CD4-positive, alpha-beta T cell treated with Interleukin-12 subunit alpha and Interleukin-12 subunit beta, for 1 hour (primary cell): ENCODE data around the gene CFLAR.
"Not testable (repeated sequence)": the region's sequence is repeated elsewhere in the genome, so short reads cannot be mapped to it uniquely, and the experiment has no call there.

Experiments
- DNase-seq: peaks from one replicate; pipeline ENCODE4 v3.0.0-alpha.2; 2020

CFLAR gene

DNA sequence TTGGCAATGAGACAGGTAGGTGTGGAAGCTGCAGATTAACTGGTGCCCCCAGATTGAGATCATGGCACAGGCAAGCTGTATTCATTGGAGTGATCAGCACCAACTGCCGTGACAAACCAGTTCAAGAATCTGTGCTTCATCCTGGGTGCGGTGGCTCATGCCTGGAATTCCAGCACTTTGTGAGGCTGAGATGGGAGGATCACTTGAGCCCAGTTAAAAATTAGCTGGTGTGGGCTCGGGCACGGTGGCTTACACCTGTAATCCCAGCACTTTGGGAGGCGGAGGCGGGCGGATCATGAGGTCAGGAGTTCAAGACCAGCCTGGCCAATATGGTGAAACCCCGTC, 33.8 kb downstream of the CFLAR start:
- not testable (repeated sequence) for DNase-seq

- DNase-seq = no peak
Measured at GRCh38 chr2:201150454-201151020, 34.6 kb downstream of the CFLAR start.

- peak; percentile 29 for DNase-seq
Measured at GRCh38 chr2:201151127-201151981, 35.4 kb downstream of the CFLAR start.

GRCh38 chr2:201152517-201152916, 36.6 kb downstream of the CFLAR start:
- no peak for DNase-seq

DNA sequence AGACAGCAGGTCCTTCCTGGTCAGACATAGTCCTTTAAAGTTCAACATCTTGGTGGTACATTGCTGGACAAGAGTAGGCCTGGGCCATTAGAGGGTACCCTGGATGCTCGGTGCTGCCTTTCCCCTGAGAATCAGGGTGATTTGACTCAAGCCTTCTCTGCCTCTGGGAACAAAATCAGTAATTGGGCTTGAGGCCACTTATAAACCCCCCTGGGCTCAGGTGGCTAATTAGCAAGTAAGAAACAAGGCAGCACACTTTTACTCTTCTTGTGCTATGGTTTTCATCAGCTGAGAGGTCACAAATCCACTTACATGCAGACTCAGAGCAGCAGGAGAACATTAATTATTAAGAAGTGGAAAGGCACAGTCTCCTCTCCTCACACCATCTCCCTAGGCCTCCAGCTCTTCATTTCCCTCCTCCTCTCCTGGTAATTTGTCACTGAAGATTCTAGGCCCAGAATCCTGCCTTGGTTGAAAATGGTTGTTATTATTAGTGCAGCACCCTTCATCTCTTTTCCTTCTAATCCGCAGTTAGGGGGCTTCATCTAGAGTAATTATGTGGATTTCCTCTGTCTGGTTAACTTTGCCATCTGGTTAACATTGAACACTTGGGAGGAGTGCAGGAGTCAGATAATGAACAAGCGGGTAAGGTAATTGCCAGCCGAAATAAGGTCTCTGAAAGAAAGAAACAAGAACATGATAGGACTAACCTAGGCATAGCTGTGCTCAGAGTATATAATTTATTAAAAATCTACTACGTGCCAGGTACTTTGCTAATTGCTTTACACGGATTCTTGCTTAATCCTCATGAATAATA, 37.2 kb downstream of the CFLAR start:
- DNase-seq = no peak

DNA sequence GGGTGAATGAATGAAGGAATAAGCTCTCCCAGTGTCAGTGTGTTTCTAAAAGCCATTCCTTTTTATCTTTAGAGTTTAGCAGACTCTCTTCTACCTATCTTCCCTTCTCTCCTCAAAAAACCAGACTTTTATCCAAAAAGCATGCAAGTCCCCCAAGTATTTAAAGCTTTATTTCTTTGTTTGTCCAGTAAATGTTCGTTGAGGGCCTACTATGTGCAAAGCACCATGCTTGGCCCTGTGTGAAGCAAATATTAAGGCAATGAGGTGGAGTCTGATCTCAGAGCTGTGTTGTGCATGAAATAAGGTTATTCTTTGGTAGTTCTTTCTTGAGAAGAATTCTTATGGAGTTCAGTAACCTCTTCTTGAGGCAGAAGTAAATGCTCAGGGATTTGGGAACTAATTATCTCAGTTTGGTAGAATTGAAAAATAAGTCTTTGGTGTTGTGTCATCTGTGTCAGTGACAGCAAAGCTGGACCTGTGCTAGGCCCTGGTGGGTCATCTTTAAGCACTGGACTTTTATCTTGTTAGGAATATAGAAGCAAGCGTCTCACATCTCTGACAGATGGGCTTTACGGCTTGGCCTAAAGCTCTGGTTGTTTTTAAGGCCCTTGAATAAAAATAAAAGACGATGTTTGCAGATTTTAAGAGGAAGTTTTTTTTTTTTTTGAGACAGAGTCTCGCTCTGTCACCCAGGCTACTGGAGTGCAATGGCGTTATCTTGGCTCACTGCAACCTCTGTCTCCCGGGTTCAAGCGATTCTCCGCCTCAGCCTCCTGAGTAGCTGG, 38.8 kb downstream of the CFLAR start:
- DNase-seq = no peak

- DNase-seq = no peak
Measured at GRCh38 chr2:201156036-201156435, 40.1 kb downstream of the CFLAR start.

DNA sequence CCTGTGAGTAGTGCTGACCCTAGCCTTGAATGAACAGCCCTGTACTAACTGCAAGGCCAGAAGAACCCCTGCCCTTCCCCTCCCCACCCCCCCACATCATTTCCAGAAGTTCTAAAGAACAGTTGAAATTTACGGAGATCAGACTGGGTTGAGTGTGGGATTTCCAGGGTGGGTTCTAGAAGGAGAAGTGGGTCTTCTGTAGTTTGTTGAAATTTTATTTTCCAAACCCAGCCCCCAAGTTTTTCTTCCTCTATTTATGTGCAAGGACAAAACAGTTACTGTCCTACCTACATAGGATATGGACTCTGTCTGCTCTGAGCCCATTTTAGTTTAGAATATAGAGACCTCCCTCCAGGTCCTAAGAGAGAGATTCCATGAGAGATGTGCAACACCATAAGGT, 40.7 kb downstream of the CFLAR start:
- DNase-seq = no peak

GRCh38 chr2:201157694-201158093, 41.7 kb downstream of the CFLAR start:
- DNase-seq = no peak

GRCh38 chr2:201158111-201158929, 42.4 kb downstream of the CFLAR start:
- peak; percentile 73 for DNase-seq

GRCh38 chr2:201164166-201164565, 48.2 kb downstream of the CFLAR start:
- DNase-seq = no peak

GRCh38 chr2:201167546-201167945, 51.6 kb downstream of the CFLAR start:
- DNase-seq = no peak

DNA sequence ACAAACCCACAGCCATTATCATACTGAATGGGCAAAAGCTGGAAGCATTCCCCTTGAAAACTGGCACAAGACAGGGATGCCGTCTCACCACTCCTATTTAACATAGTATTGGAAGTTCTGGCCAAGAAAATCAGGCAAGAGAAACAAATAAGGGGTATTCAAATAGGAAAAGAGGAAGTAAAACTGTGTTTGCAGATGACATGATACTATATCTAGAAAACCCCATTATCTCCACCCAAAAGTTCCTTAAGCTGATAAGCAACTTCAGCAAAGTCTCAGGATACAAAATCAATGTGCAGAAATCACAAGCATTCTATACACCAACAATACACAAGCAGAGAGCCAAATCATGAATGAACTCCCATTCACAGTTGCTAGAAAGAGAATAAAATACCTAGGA, 52.5 kb downstream of the CFLAR start:
- not testable (repeated sequence) for DNase-seq

DNA sequence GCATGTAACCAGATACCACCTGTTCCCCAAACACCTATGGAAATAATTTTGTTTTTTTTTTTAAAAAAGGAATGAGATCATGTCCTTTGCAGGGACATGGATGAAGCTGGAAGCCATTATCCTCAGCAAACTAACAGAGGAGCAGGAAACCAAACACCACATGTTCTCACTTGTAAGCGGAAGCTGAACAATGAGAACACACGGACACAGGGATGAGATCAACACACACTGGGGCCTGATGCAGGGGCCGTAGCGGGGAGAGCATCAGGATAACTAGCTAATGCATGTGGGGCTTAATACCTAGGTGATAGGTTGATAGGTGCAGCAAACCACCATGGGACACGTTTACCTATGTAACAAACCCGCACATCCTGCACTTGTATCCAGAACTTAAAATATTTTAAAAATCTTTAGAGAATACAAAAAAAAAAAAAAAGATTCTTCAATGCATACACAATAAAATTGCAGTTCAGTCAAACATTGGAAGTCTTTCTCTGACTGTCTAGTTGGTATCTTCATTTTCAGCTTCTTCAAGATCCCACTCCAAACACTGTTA, 55.4 kb downstream of the CFLAR start:
- no peak for DNase-seq

DNA sequence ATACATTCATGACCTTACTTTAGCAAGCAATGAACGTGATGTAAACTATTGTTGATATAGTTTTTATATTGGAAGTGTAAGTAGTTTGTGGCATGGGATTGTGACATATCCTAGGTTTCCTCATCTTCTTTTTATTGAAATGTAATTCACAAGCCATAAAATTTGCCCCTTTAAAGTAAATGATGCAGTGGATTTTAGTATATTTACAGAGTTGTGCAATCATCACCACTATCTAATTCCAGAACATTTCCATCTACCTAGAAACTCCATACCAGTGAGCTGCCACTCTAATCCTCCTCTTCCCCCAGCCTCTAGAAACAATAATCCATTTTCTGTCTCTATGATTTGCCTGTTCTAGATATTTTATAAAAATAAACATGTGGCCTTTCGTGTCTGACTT, 56.3 kb downstream of the CFLAR start:
- no peak for DNase-seq

DNA sequence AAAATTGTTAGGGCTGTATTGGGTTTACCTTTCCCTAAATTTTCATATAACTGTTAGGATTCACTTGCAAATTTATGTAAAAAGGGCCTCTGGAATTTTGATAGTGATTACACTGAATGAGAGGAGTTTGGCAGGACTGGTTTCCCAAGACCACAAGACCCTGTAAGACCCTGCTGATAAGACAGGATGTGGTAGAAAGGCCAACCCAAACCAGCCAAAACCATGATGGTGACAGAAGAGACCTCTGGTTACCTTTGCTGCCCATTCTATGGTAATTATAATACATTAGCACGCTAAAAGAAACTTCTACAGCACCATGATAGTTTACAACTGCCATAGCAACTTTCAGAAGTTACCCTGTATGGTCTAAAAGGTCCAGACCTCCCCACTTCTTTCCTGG, 58.7 kb downstream of the CFLAR start:
- no peak for DNase-seq

DNA sequence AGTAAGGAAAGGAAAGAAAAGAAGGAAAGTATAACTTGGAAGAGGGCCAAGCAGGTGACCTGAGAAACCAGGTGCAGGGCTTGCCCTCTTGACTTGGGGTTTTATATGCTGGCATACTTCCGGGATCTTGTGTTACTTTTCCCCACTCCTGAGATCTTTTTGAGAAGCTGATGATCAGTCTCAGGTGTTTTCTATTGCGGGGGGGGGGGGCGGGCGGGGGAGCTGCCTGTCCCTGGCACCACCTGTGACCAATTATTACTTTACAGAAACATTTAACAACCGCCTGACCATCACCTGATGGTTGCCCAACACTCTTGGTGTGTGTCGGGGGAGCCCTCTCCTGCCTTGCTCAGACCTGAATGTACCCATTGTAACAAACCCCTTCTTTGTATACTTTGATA, 60.1 kb downstream of the CFLAR start:
- DNase-seq = no peak

DNA sequence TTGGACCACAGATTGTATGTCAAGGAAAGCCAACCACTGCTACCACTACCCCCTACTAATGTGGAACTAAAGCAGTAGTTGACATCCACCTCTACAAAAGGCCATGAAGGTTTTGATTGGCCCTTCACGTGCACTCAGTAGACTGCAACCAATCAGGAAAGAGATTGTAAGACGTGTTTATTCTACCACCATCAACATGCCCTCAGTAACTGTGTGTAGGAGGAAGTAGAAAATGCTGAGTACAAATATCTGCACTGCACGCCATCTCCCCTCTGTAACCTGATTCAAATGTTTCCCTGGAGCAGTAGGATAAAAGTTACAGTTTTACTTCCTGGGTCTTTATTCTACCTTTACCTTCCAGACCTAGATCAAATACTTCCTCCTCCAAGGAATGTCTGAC, 64.0 kb downstream of the CFLAR start:
- DNase-seq = no peak

DNA sequence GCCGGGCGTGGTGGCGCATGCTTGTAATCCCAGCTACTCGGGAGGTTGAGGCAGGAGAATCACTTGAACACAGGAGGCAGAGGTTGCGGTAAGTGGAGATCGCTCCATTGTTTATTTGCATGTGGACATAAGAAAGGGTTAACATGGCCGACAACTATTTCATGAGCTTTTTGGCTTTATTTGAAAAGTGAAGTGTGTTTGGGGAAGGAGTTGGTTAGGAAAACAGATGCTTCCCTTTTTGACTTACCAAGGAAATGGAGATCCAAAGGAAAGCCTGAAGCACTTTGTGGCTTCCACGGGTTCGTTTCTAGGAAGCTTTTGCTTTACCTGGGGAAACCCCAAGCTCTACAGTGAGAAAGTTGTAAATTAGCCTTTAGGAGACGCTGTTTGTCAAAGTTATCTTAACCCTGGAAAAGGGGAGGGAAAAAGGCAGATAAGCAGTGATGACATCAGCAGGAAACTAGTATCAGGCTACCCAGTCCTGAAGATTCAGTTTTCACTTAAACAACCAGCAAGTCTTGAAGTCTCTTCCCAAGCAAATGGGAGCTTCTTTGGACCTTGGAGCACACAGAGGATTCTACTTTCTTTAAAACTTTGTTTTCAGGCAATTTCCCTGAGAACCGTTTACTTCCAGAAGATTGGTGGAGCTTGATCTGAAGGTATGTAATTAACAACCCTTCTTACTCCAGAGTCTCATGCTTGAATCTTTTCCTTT, 66.8 kb downstream of the CFLAR start, which contains the start of gene CASP10:
Gene CASP10, plus strand, starts transcription at position 492 of the 715 bp plus-strand sequence. CDS start 2,637 bp downstream, outside the sequence.
- peak; percentile 78 for DNase-seq

DNA sequence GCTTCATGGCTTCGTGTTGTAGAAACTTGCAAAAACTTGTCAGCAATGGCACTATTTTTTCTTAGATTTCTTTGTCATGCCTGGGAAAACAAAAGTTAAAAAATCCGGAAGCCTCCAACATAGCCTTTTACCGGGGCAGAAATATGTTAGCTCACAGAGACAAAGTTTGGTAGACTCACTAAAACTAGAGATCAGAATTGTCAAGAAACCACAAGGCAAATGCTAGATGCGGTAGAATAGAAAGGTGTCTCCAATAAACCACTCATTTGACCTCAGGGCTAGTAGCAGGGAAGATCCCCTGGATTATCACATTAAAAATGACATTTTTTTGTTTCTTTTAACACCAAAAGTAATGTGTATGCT, 67.4 kb downstream of the CFLAR start:
- DNase-seq = peak; percentile 26

DNA sequence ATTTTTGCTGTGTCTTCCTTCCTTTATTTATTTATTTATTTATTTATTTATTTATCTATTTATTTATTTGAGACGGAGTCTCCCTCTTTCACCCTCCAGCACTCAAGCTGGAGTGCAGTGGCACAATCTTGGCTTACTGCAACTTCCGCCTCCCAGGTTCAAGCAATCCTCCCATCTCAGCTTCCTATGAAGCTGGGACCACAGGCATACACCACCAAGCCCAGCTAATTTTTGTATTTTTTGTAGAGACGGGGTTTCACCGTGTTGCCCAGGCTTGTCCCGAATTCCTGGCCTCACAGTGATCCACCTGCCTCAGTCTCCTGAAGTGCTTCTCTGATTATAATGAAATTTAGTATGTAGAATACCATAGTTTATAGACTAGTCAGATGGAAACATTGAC, 67.9 kb downstream of the CFLAR start:
- DNase-seq = not testable (repeated sequence)
